Activated effector memory CD4-positive, alpha-beta T cell treated with anti-CD3 and anti-CD28 coated beads, Interleukin-2, amount 50 U/mL, for 16 hours (primary cell): ENCODE measurements around the gene CA10.

Source experiments
- DNase-seq: peaks from one replicate; pipeline ENCODE4 v3.0.0-alpha.2; 2020

Gene CA10

GRCh38 chr17:52041123-52041617 is 117.3 kb downstream of the CA10 start:
- no peak for DNase-seq

DNA sequence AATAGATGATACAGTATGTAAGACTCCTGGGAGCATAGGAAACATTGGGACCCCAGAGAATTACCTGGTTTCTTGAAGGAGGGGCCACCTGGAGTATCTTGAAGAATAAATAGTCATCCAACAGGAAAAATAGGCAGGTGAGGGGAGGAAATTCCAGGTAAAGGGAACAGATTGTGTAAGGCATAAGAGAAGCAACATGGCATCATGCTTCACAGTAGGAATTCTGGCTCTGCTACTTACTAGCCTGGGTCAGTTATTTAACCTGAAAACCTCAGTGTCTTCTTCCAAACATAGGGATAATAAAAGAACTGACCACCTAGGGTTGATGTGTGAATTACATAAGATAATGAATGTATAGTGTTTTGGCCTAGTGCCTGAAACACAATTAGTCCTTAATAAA is 122.1 kb downstream of the CA10 start:
- DNase-seq, result no peak

DNA sequence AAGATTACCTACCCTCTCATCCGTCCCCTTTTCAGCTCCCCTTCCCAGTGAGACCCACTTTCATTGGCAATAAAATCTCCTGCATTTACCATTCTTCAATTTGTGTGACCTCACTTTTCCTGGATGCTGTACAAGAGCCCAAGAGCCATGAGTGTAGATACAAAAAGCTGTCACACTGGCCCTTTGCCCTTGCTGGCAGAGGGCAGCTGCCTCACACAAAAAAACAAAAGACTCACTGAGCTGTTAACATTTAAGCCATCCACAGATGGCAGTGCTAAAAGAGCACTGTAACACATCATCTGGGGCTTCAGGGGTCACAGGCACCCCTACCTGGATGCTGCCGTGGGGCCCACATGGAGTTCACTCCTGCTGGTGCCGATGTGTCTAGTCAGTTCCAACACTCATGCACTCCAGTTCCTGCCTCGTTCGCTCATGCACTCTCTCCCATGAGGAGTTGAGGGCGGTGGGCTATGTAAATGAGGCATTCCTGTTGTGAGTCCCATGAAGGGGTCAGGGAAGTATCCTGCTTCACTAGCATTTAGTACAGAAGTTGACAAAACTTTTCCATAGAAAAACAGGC is 123.1 kb downstream of the CA10 start:
- no peak for DNase-seq

DNA sequence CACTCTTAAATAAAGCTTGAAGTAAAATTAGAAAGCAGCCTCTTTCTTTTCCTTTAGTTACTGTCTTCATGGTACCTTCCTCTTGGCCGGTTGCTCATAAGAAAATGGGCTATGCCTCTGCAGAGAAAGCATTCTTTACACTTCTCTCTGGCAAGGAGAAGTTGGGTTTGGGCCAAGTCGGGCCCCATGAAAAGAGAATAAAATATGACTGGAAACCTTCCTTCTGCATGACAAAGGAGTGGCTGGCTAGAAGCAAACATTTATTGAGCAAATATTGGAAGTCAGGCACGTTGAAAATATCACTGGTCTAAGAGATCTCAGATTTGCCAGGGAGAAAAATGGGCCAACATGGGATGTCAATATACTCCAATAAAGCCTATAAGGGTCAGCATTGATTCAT is 126.1 kb downstream of the CA10 start:
- DNase-seq, result no peak

GRCh38 chr17:52030052-52030451 is 128.5 kb downstream of the CA10 start:
- DNase-seq, result no peak

GRCh38 chr17:52027620-52028295 is 130.8 kb downstream of the CA10 start:
- no peak for DNase-seq

- DNase-seq, result no peak
Measured at GRCh38 chr17:52027081-52027480, 131.4 kb downstream of the CA10 start.

DNA sequence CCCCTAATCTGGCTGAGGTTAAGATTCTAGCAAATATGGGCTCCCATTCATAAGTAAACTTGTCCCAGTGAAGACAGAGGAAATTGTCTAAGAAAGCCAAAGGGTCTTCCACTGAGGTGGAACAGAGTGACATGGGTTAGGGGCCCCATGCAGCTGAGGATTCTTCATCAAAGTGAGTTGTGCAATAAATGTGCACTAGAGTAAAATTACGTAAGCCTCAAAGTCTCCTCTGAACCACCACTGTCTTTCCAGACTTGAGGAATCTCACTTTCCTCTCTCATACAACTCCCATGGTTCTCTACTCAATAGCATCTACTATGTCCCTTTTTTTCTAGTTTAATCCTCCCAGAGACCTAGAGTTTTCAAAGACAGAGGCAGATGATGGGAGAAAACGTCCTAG is 132.4 kb downstream of the CA10 start:
- no peak for DNase-seq

GRCh38 chr17:52025236-52025635 is 133.3 kb downstream of the CA10 start:
- DNase-seq, result no peak

DNA sequence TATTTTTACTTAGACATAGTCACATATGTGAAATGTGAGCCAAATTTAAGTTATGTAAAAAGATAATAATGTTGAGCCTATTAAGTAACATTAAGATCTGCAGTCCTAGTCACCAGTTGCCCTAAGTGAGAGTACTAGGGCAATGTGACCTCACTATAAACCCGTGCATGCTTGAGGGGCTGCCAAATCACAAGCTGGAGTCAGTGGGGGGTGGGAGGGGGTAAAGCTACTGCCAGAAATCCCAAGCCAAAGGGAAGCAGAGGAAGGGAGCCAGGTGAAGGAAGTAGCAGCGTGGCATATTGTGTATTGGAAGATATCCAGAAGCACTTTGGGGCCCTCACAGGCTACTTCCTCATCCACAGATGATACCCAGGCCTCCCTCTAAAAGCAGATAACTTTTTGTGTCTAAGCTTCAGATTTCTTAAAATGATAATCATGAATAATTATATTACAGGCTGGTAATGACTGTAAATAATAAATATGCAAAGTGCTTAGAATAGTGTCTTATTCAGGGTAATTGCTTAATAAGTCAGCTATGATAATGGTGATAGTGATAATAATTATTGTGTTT is 134.1 kb downstream of the CA10 start:
- DNase-seq, result no peak

DNA sequence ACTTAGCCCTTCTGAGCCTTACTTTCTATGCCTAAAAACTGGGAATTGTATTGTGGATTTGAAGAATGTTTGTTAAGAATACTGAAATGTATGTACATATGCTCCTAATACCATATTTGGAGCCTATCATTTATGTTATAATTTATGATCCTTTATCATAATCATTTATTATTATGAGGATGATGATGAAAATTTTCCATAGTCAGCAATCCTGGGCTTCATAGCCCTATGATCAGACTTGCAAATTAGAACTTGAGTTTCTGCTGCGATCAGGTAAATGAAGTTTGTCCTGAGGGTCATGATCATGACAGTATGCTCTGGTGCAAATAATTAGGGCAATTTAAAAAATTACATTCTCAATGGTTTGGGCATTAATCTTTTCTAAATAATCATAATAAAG is 147.4 kb downstream of the CA10 start:
- no peak for DNase-seq

GRCh38 chr17:51999654-52000053 is 158.9 kb downstream of the CA10 start:
- DNase-seq, result no peak

DNA sequence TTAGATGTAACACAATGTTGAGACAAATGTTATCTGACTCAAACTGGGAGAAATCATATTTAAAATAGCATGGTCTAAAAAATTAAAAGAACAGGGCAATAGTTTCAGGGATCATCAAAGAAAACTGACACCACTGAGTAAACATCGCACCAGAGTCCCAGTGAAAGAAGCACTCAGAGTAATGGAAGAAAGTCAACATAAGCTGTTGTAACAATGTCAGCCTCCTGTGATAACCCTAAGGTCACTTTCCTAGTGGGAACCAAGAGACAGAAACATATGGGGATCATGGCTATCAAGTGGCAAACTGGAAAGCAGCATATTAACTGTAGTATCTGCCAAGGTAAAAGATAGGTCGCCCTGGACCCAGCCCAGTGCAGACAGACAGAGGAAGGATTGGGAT is 160.8 kb downstream of the CA10 start:
- DNase-seq, result no peak

DNA sequence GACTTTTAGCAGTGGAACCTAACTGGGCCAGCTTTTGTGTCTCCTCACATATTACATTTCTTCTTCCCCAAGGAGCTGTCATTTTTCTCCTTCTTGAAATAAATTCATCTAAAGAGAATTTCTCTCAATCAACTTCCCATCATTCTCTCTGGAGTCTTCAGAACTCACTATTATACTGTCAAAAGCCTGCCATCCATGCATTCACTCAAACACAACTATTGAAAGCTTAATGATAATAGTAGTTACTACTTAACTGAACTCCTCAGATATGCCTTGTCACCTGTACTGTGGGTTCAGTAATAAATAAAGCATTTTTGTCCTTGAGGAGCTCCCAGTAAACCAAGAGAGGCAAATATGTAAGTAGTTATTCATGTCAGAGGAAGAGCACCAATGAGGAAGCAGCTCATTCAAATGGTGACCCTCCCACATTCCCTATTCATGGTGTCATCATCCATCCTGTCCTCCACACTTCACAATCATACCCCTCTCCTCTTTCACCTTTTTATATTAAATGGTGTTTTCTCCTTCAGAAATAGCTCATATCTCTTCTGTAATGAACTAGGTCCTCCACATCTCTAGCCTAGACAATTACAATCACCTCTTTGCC is 162.6 kb downstream of the CA10 start:
- no peak for DNase-seq

- no peak for DNase-seq
Measured at GRCh38 chr17:51992864-51993416, 165.6 kb downstream of the CA10 start.

DNA sequence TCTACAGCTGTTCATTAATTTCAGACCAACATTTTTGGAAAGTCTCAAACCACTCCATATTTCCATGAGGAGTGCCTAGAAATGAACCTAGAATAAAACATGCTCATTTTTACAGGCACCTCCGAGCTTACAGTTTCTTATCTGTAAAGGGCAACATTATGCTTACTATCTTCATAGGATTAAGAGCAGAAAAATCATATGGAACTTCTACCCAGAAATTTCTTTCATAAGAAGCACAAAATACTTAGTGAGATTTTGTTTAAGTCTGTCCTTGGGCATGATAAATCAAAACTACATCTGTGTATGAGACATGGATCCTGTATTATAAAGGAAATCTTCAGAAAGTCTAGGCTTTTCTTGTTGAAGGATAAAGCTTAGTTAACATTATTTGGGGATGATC is 187.4 kb downstream of the CA10 start:
- no peak for DNase-seq

- DNase-seq, result no peak
Measured at GRCh38 chr17:51961689-51962088, 196.8 kb downstream of the CA10 start.

DNA sequence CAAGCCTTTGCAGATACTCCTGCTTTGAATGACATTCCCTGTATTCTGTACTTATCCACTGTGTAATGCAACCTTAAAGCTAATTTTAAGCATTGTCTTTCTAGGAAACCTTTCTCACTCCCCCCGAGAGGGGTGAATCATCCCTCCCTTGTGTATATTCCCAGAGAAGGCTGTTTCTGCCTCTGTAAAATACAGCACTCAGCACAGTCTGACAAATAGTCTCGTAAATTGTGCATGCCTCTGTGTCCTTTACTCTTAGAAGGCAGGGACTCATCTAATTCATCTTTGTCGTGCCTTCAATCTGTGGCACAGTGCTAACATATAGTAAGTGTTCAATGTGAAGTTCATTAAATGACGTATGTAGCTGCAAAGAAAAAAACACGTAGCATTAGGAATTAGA is 200.7 kb downstream of the CA10 start:
- DNase-seq, result no peak

- no peak for DNase-seq
Measured at GRCh38 chr17:51955245-51955644, 203.3 kb downstream of the CA10 start.

DNA sequence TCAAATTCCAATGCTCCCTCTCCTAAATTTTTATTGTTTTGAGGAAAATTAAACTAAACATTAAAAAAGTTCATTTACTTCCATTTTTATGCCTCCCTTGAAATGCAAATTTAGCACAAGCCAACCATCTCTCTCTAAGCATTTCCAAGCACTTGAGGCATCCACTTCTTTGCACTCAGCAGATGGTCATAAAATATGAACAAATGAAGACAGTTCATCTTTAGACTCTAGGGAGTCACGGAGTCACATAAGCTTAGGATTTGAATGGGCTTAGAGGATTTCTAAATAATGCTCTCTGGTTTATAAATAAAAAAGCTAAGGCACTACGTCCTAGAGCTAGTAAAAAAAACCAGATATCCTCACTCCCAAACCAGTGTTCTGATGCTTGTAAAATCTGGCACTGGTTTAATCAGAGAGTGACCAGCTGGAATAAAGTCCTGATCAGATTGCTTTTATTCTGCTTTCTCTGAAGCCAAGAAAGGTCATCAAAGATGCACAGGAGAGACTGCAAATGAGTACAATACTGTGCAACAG is 204.2 kb downstream of the CA10 start:
- DNase-seq, result no peak

DNA sequence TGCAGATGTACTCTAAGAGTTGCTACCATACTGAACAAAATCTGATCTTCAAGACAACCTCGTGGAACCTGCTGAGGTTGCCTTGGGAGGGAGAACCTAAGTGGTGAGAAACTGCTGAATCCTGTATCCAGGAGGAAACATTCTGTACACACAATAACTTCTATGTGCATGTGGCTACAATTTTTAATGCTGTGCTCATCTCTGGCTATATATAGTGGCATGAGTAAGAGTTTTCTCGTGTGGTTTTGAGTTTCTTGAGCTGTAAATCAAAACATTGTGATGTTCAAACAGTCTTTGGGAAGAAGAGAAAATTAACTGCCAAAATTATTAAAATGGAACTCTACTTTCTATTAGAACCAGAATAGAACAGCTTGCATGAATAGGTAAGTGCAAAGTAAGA is 206.8 kb downstream of the CA10 start:
- DNase-seq, result no peak

GRCh38 chr17:51948128-51948527 is 210.4 kb downstream of the CA10 start:
- no peak for DNase-seq

- DNase-seq, result no peak
Measured at GRCh38 chr17:51947160-51947735, 211.3 kb downstream of the CA10 start.
